ENCODE results near the gene EIF2AK3.

DNA sequence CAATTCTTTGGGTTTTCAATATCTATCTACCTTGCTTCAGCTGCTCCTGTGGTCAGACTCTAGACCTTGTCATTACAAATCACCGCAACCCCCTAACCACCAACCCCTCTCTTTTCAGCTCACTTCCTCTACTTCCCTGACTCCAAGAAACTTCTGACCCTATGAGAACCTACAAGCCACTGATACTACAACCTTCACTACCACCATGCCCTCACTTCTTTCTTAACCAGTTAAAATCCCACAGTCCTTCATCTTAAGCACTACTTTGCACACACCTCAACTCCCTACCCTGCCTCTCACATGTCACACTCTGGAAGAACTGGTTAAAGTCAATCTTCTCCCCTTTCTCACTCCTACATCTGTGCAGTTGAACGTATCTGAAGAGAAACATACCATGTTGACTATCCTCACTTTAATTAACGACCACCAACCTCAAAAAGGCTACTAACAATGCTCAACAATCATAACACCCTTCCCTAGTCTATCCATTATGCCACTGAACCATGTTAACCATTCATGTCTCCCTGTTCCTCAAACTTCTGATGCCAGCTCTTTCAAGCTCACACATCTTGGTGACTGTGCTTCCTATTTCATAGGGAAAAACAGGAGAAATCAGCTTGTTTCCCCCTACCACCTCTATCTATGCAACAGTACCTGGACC, 12.6 kb downstream of the EIF2AK3 start:
- TF ChIP-seq FOXP2 (optimal IDR thresholded peaks at IDR 0.05; ENCODE audit: control extremely low read depth, extremely low read length, insufficient read depth) (no peak), POLR2AphosphoS5 (IDR thresholded peaks at IDR 0.05; ENCODE audit: borderline replicate concordance, low read depth, low read length) (no peak)

Measured in SK-N-MC (cell line).